Astrocyte of the cerebellum (primary cell): ENCODE results near the gene MEA1.
A peak's percentile ranks its signal among the peaks of the same experiment; 100 is the strongest.

Experiments used
- DNase-seq: peaks from one replicate; pipeline ENCODE4 v3.0.0-alpha.2; 2011; ENCODE audit warnings: low read depth
- H3K4me3 ChIP-seq: 2 replicates; pipeline ENCODE4 v1.5.1; 2011; ENCODE audit warnings: mild to moderate bottlenecking, low read depth, low read length, moderate library complexity
- CTCF ChIP-seq: IDR thresholded peaks from 2 replicates; pipeline ENCODE4 v1.5.1; 2012; ENCODE audit warnings: low read length, low read depth, moderate library complexity, mild to moderate bottlenecking; ENCODE audit errors: missing control alignments
- in situ Hi-C: cut with HindIII; loops from 2 replicates; pipeline ENCODE4 v1.10.0; 2017; ENCODE audit warnings: low sequenced_read_pairs

The MEA1 gene

GRCh38 chr6:43013843-43014433 lies at the start of gene MEA1, which contains the start of gene KLHDC3:
Gene MEA1, minus strand, starts transcription at chr6:43013946. Its CDS starts 133 bp downstream, at chr6:43013813.
Gene KLHDC3, plus strand, starts transcription at chr6:43014249. Its CDS starts 2,944 bp downstream, at chr6:43017193.
- no peak for TF ChIP-seq CTCF
- peak; percentile 100 for DNase-seq
- H3K4me3 ChIP-seq = peak within 1 kb of the TSS; percentile 78
- in situ Hi-C loops = no loop called here

DNA sequence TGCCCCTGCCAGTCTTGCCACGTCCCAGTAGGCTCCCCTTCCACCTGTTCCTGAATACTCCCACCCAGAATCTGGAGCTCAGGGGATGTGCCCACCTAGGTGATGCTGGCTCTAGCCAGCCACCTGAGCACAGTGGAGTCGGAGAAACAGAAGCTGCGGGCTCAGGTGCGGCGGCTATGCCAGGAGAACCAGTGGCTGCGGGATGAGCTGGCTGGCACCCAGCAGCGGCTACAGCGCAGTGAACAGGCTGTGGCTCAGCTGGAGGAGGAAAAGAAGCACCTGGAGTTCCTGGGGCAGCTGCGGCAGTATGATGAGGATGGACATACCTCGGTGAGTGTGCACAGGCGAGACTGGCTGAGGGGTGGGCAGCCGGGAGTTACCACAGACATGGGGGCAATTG lies 49.1 kb upstream of the MEA1 start:
- no peak for TF ChIP-seq CTCF
- H3K4me3 ChIP-seq = no peak overlapping the region
- no peak for DNase-seq
- in situ Hi-C loops = no loop called here

DNA sequence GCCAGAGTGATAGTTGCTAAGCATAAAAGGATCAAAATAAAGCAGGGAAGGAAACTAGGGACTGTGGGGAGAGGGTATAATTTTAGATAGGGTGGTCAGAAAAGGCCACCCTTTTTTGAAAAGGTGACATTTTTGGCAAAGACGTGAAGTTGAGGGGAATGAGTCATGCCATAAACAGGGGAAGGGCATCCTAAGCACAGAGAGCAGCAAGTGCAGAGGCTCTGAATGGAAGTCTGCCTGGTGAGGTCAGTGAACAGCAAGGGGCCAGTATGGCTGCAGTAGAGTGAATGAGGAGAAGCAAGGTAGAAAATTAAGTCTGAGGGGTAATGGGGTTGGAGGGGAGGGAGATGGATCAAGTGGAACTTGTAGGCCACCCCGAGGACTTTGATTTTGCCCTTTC lies 48.1 kb upstream of the MEA1 start:
- no peak overlapping the region for H3K4me3 ChIP-seq
- in situ Hi-C loops = no loop called here
- no peak for DNase-seq
- no peak for TF ChIP-seq CTCF

DNA sequence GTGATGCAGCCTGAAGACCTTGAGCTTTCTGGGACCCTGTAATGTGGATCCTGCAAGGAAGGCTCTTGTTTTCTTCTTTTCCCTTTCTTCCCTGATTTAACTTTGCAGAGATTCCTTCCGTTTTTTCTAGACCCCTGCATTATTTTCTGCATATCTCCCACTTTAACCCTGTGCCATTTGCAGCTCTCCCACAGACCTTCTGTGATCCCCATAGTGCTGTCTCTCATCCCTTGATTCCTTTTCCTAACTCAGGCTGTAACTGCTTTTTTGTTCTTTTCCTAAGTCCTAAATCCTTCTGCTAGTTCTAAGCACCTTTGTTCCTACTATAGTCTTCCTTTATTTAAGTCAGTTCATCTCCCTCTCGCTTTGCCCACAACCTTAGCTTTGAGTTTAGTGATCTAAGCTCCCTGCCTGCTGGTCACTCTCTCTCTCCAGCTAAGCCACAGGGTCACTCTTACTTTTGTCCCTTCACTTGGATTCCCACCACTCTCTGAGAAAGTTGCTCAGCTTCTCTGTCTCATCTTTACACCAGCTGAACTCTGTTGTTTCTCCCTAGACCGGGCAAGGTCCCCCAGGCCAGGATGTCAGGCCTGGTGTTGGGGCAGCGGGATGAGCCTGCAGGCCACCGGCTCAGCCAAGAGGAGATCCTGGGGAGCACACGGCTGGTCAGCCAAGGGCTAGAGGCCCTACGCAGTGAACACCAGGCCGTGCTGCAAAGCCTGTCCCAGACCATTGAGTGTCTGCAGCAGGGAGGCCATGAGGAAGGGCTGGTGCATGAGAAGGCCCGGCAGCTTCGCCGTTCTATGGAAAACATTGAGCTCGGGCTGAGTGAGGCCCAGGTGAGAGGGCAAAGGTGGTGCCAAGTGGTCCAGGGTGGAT lies 47.2 kb upstream of the MEA1 start:
- DNase-seq = no peak
- TF ChIP-seq CTCF = no peak
- peak overlapping the region; percentile 83 for H3K4me3 ChIP-seq
- in situ Hi-C loops = no loop called here

DNA sequence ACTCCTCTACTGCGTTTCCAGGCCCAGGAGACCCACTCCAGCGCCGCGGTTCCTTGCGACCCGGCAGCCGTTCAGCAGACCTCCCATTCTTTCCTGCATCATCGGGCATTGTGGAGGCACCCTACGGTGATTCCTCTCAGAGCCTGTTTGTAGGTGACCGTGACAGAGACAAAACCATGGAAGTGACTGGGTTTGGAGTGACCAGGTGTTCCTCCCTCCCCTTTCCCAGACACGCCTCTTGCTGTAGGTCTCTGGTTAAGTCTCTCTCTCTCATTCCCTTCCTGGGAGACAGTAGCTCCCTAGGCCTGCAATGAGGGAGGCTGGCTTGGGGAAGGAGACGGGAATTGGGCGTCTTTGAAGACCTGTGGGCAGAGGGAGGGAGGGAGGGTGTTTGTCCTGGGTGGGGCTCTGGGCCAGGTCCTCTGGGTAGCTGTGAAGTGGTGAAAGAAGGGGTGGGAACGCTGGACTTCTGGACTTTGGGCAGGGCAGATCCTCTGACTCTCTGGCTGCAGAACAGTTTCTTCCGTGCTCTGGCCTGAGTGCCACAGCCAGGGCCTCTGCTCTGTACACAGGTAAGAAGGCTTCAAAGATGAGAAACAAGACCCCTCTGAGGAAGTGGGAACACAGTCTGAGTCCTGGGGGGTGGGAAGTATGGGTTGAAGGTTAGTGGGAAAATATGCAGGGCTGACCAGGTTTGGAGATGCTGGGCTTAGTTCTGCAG lies 46.4 kb upstream of the MEA1 start:
- in situ Hi-C loops = no loop called here
- H3K4me3 ChIP-seq = peak overlapping the region; percentile 83
- TF ChIP-seq CTCF = no peak
- no peak for DNase-seq
